H1 (cell line): ENCODE measurements around the gene ACTL7A. TPM values are rescaled to one million over a fixed set of nuclear protein-coding genes. Genes with fewer than 3 reads are reported as not detected.

Experiments
- CTCF ChIA-PET: fragments of 300-600 bp; sonication (Branson Sonifier 250); formaldehyde crosslinking; loops from one replicate; lab custom pipeline; 2021; ENCODE audit not compliant: partially characterized antibody; lab: Charles Lee
- POLR2A ChIA-PET: fragments of 300-600 bp; sonication (Branson Sonifier 250); formaldehyde crosslinking; loops from one replicate; lab custom pipeline; 2021; ENCODE audit warnings: inconsistent platforms; ENCODE audit not compliant: partially characterized antibody; lab: Charles Lee
- DNase-seq, 2 experiments: peaks; one replicate each; pipeline versions ENCODE4 v3.0.0 to v3.0.0-alpha.2; 2010 to 2022; ENCODE audit warnings: low spot score in 2 of 2, low read depth in 1 of 2, mixed read lengths in 1 of 2
- FAIRE-seq: peaks from 2 replicates; lab custom pipeline; 2011; peaks lifted over from hg19 to GRCh38; lab: Jason Lieb, UNC
- H2AFZ ChIP-seq: 2 replicates; pipeline ENCODE4 v1.8.1; 2012; ENCODE audit warnings: low read length, inconsistent platforms
- H2AK5ac ChIP-seq: 2 replicates; pipeline ENCODE4 v1.6.1; 2013; ENCODE audit warnings: low read depth, low read length
- H2BK120ac ChIP-seq: replicated peaks from 2 replicates; pipeline ENCODE3; 2013; ENCODE audit warnings: low read depth, low read length, inconsistent platforms
- H2BK12ac ChIP-seq: 2 replicates; pipeline ENCODE4 v1.6.1; 2013; ENCODE audit warnings: low read depth, low read length
- H2BK15ac ChIP-seq: 2 replicates; pipeline ENCODE4 v1.6.1; 2013; ENCODE audit warnings: low read length
- H2BK20ac ChIP-seq: 2 replicates; pipeline ENCODE4 v1.6.1; 2013; ENCODE audit warnings: low read length
- H2BK5ac ChIP-seq: 2 replicates; pipeline ENCODE4 v1.6.1; 2013; ENCODE audit warnings: low read depth, low read length
- H3K14ac ChIP-seq: 2 replicates; pipeline ENCODE4 v1.6.1; 2013; ENCODE audit warnings: inconsistent platforms; ENCODE audit not compliant: insufficient read length
- H3K18ac ChIP-seq: 2 replicates; pipeline ENCODE4 v1.6.1; 2013; ENCODE audit warnings: low read length; ENCODE audit errors: extremely low read depth
- H3K23ac ChIP-seq: 2 replicates; pipeline ENCODE4 v1.6.1; 2013; ENCODE audit warnings: inconsistent platforms; ENCODE audit not compliant: insufficient read length
- H3K23me2 ChIP-seq: 2 replicates; pipeline ENCODE4 v1.6.1; 2013; ENCODE audit warnings: low read depth, low read length
- H3K27ac ChIP-seq: 2 replicates; pipeline ENCODE4 v1.6.1; 2011; ENCODE audit warnings: low read depth, low read length, inconsistent platforms
- H3K27me3 ChIP-seq, 4 experiments: replicated peaks in 1 of 4; 1 replicate in 1 of 4; 2 replicates in 3 of 4; pipeline versions ENCODE4 v1.6.1 to v1.8.1; 2011 to 2013; ENCODE audit warnings: low read length in 3 of 4, mild to moderate bottlenecking in 3 of 4, inconsistent platforms in 2 of 4, mixed read lengths in 2 of 4, moderate library complexity in 1 of 4; ENCODE audit not compliant: control insufficient read depth in 3 of 4, insufficient read depth in 3 of 4; ENCODE audit errors: extremely low read depth in 1 of 4
- H3K36me3 ChIP-seq, 4 experiments: 2 replicates each; pipeline versions ENCODE4 v1.6.1 to v1.8.1; 2011 to 2013; ENCODE audit warnings: mild to moderate bottlenecking in 4 of 4, low read length in 3 of 4, moderate library complexity in 2 of 4, control low read depth in 1 of 4, inconsistent platforms in 1 of 4; ENCODE audit not compliant: insufficient read depth in 4 of 4, control insufficient read depth in 2 of 4
- H3K4ac ChIP-seq: replicated peaks from 2 replicates; pipeline ENCODE3; 2013; ENCODE audit warnings: low read length, low read depth, mixed read lengths, inconsistent platforms; ENCODE audit not compliant: insufficient read length
- H3K4me1 ChIP-seq, 4 experiments: replicated peaks in 1 of 4; 1 replicate in 1 of 4; 2 replicates in 3 of 4; pipeline versions ENCODE4 v1.6.1 to v1.8.1; 2011 to 2013; ENCODE audit warnings: low read length in 3 of 4, inconsistent platforms in 2 of 4, mixed read lengths in 1 of 4; ENCODE audit not compliant: insufficient read depth in 4 of 4, control insufficient read depth in 3 of 4
- H3K4me2 ChIP-seq, 2 experiments: 2 replicates each; pipeline versions ENCODE4 v1.6.1 to v1.8.1; 2011 to 2013; ENCODE audit warnings: low read depth in 2 of 2, low read length in 2 of 2, control low read depth in 1 of 2, inconsistent platforms in 1 of 2, mild to moderate bottlenecking in 1 of 2; ENCODE audit not compliant: insufficient read depth in 1 of 2
- H3K4me3 ChIP-seq, 4 experiments: fragments of 200-600, 300-600 bp in 1 of 4; sonication (generic), shearing (Covaris generic), sonication (Bioruptor Twin) in 1 of 4; 2 replicates each; pipeline versions ENCODE4 v1.5.1 to v1.8.1; 2011 to 2016; ENCODE audit warnings: low read length in 4 of 4, low read depth in 3 of 4, control low read depth in 2 of 4, inconsistent platforms in 2 of 4, mild to moderate bottlenecking in 2 of 4, mixed read lengths in 1 of 4, moderate library complexity in 1 of 4; ENCODE audit not compliant: insufficient read depth in 2 of 4; ENCODE audit errors: extremely low read depth in 1 of 4
- H3K56ac ChIP-seq: replicated peaks from 2 replicates; pipeline ENCODE3; 2013; ENCODE audit warnings: low read depth, mild to moderate bottlenecking, mixed read lengths, low read length, inconsistent platforms; ENCODE audit not compliant: insufficient read length
- H3K79me1 ChIP-seq: 2 replicates; pipeline ENCODE4 v1.6.1; 2013; ENCODE audit warnings: low read depth, low read length, control low read depth
- H3K79me2 ChIP-seq, 2 experiments: 2 replicates each; pipeline versions ENCODE4 v1.6.1 to v1.8.1; 2012 to 2013; ENCODE audit warnings: low read length in 2 of 2, mild to moderate bottlenecking in 2 of 2, inconsistent platforms in 1 of 2; ENCODE audit not compliant: insufficient read depth in 2 of 2, control insufficient read depth in 1 of 2
- H3K9ac ChIP-seq, 4 experiments: replicated peaks in 1 of 4; 1 replicate in 1 of 4; 2 replicates in 3 of 4; pipeline versions ENCODE4 v1.6.1 to v1.8.1; 2011 to 2013; ENCODE audit warnings: low read depth in 3 of 4, low read length in 3 of 4, control low read depth in 2 of 4, mild to moderate bottlenecking in 2 of 4, moderate library complexity in 2 of 4, inconsistent platforms in 1 of 4; ENCODE audit errors: extremely low read depth in 1 of 4
- H3K9me3 ChIP-seq, 2 experiments: 2 replicates each; pipeline versions ENCODE4 v1.6.1 to v1.8.1; 2012 to 2013; ENCODE audit warnings: mild to moderate bottlenecking in 2 of 2, moderate library complexity in 2 of 2, control low read depth in 1 of 2, inconsistent platforms in 1 of 2, low read depth in 1 of 2, low read length in 1 of 2, mixed read lengths in 1 of 2; ENCODE audit not compliant: insufficient read depth in 2 of 2
- H4K20me1 ChIP-seq, 2 experiments: replicated peaks in 1 of 2; 2 replicates each; pipeline versions ENCODE3 to v1.8.1; 2011 to 2013; ENCODE audit warnings: inconsistent platforms in 2 of 2, low read length in 2 of 2, mild to moderate bottlenecking in 1 of 2; ENCODE audit not compliant: insufficient read depth in 2 of 2, control insufficient read depth in 1 of 2
- H4K5ac ChIP-seq: 2 replicates; pipeline ENCODE4 v1.6.1; 2013; ENCODE audit warnings: low read length, low read depth, mixed read lengths, inconsistent platforms; ENCODE audit not compliant: insufficient read length
- H4K8ac ChIP-seq: 2 replicates; pipeline ENCODE4 v1.8.0; 2013; ENCODE audit warnings: mild to moderate bottlenecking, moderate library complexity, low read length, inconsistent platforms; ENCODE audit not compliant: insufficient read depth; ENCODE audit errors: extremely low read depth
- H4K91ac ChIP-seq: replicated peaks from 2 replicates; pipeline ENCODE3; 2013; ENCODE audit warnings: low read length, mixed read lengths, inconsistent platforms; ENCODE audit not compliant: insufficient read length
- YY1 ChIP-seq: IDR thresholded peaks from 2 replicates; pipeline ENCODE4 v1.6.1; 2011; ENCODE audit warnings: low read depth, mild to moderate bottlenecking, low read length
- WGBS, 2 experiments: shearing (Covaris generic) in 1 of 2; methylation state at CpG; one replicate each; pipeline versions ENCODE4 v1.1.6 to v1.1.7; 2013 to 2015; ENCODE audit warnings: low lambda C conversion rate in 2 of 2, mixed read lengths in 2 of 2, inconsistent platforms in 1 of 2, low coverage in 1 of 2, missing lambda C conversion rate in 1 of 2; ENCODE audit not compliant: insufficient replicate concordance in 2 of 2, insufficient coverage in 1 of 2, insufficient read length in 1 of 2; ENCODE audit errors: extremely low coverage in 1 of 2, missing lambda C conversion rate in 1 of 2; 5-methylcytosine and 5-hydroxymethylcytosine counted together
- polyA plus RNA-seq, 7 experiments: library from polyadenylated mRNA; depleted of rRNA in 3 of 7; stranded (reverse) in 5 of 7; unstranded in 2 of 7; fragments of >200 nt in 5 of 7; fragments of 200-250 nt in 2 of 7; gene quantifications; 1 replicate in 5 of 7; 2 replicates in 1 of 7; 4 replicates in 1 of 7; pipeline versions ENCODE4 v1.2.1 to v1.2.3, GENCODE V29; 2011 to 2013; ENCODE audit warnings: missing spikeins in 2 of 7, mixed read lengths in 2 of 7
- small RNA-seq: library from polyadenylated mRNA; stranded (forward); fragments of <200 nt; extraction: miRNeasy Mini kit (QIAGEN cat#:217004); gene quantifications from one replicate; pipeline ENCODE3, GENCODE V24; 2013; ENCODE audit not compliant: insufficient read depth
- total RNA-seq: library from RNA; stranded (reverse); fragmentation: NEBNext Ultra II Directional; extraction: Animal tissue kit (Norgen Biotek cat#: 25700); gene quantifications from 2 replicates; pipeline ENCODE4 v1.2.1, GENCODE V29; 2021

Gene ACTL7A
- total and polyA plus RNA-seq, 2 of the 8 experiments (the other 6 are each of a cell fraction or from before 2014, with no cell fraction given) = not detected

- no peaks in the 10 kb centered on the region for H3K4me1 ChIP-seq
- no peak overlapping the region for H2BK5ac ChIP-seq
- H2BK120ac ChIP-seq = no peak overlapping the region
- no peak overlapping the region for H2AFZ ChIP-seq
- H4K20me1 ChIP-seq = peaks cover 1 to 3% of the 10 kb centered on the region in 2 experiments
- POLR2A ChIA-PET = no interaction called here
- no peaks in the 10 kb centered on the region for H3K23me2 ChIP-seq
- H4K91ac ChIP-seq = no peak overlapping the region
- H2BK20ac ChIP-seq = no peak overlapping the region
- no peaks in the 10 kb centered on the region for H3K27me3 ChIP-seq
- H3K14ac ChIP-seq = no peak overlapping the region
- no peak overlapping the region for H3K56ac ChIP-seq
- H3K4me3 ChIP-seq = no peak overlapping the region
- H2AK5ac ChIP-seq = no peak overlapping the region
- H3K4me2 ChIP-seq = no peak overlapping the region
- H2BK12ac ChIP-seq = no peak overlapping the region
- H3K79me2 ChIP-seq = no peaks in the 10 kb centered on the region
- FAIRE-seq (no peak), DNase-seq (no peak)
- CTCF ChIA-PET = interaction anchor here (0.5 to 0.8 kb wide), 3 partner anchors 8 to 13 kb away, joined by 3 to 4 read pairs (median 3); no protein-coding TSS in a partner anchor
- no peak for TF ChIP-seq YY1
- no peaks in the 10 kb centered on the region for H3K79me1 ChIP-seq
- H2BK15ac ChIP-seq = no peak overlapping the region
- no peak overlapping the region for H3K9ac ChIP-seq
- H3K9me3 ChIP-seq = no peaks in the 10 kb centered on the region
- WGBS, 2 experiments = 86% methylated on average over 1 of the region's 1 CpG; no CpG with 5 or more reads in 1 of the 2 experiments
- peaks cover 5 to 58% (median 25%) of the 10 kb centered on the region in 4 experiments; a peak in 7 of 8 replicates for H3K36me3 ChIP-seq
- no peak overlapping the region for H4K5ac ChIP-seq
- no peak overlapping the region for H3K27ac ChIP-seq
- H3K23ac ChIP-seq = no peak overlapping the region
- no peak overlapping the region for H3K4ac ChIP-seq
- H3K18ac ChIP-seq = no peak overlapping the region
- H4K8ac ChIP-seq = no peak overlapping the region
Observed at GRCh38 chr9:108911820-108912219, 49.8 kb downstream of the ACTL7A start.

Small RNAs within 50 kb of the gene (small RNA-seq; reads per million reads assigned to genes)
- gene AL359692.1 = not detected

Other genes starting within 250 kb of the ACTL7A start
- not detected in 2 replicates for gene ACTL7B, start 6.3 kb upstream of the ACTL7A start, total RNA-seq
- gene ACTL7B, start 6.3 kb upstream of the ACTL7A start, polyA plus RNA-seq (2011; rRNA removed) = not detected in 2 replicates
- 31.3 and 31.7 TPM in 2 replicates for gene ELP1, start 71.9 kb downstream of the ACTL7A start, total RNA-seq
- 12.3 and 13.9 TPM in 2 replicates for gene ELP1, start 71.9 kb downstream of the ACTL7A start, polyA plus RNA-seq (2011; rRNA removed)
- gene ABITRAM, start 72.1 kb downstream of the ACTL7A start, total RNA-seq = 6.9 and 9.0 TPM in 2 replicates
- gene ABITRAM, start 72.1 kb downstream of the ACTL7A start, polyA plus RNA-seq (2011; rRNA removed) = 5.3 and 8.4 TPM in 2 replicates
- gene CTNNAL1, start 151.2 kb downstream of the ACTL7A start, total RNA-seq = 62.8 and 66.1 TPM in 2 replicates
- gene CTNNAL1, start 151.2 kb downstream of the ACTL7A start, polyA plus RNA-seq (2011; rRNA removed) = 10.7 and 23.2 TPM in 2 replicates